CD14-positive monocyte (primary cell): ENCODE measurements around the gene CCR8. TPM values are rescaled to one million over a fixed set of nuclear protein-coding genes. Genes with fewer than 3 reads are reported as not detected.

ENCODE experiments used
- DNase-seq, 3 donors: peaks; one replicate each; pipeline ENCODE4 v3.0.0-alpha.2; 2011 to 2022
- H2AFZ ChIP-seq: 2 replicates; pipeline ENCODE4 v1.6.0; 2012; ENCODE audit warnings: mild to moderate bottlenecking, low read depth, low read length, inconsistent platforms; ENCODE audit not compliant: insufficient read depth, poor library complexity, severe bottlenecking
- H3K27ac ChIP-seq, 2 donors: 1 replicate in 1 of 2; 2 replicates in 1 of 2; pipeline ENCODE4 v1.5.1; 2012 to 2013; ENCODE audit warnings: low read length in 2 of 2, control low read depth in 1 of 2, inconsistent platforms in 1 of 2, low read depth in 1 of 2, mild to moderate bottlenecking in 1 of 2
- H3K27me3 ChIP-seq, 2 donors: one replicate each; pipeline versions ENCODE4 v1.6.0 to v1.6.1; 2011 to 2013; ENCODE audit warnings: low read length in 2 of 2; ENCODE audit not compliant: control insufficient read depth in 2 of 2, insufficient read depth in 2 of 2
- H3K36me3 ChIP-seq, 2 donors: replicated peaks in 1 of 2; 1 replicate in 1 of 2; 2 replicates in 1 of 2; pipeline versions ENCODE4 v1.5.1 to v1.6.1; 2012 to 2013; ENCODE audit warnings: low read length in 2 of 2, control low read depth in 1 of 2, inconsistent platforms in 1 of 2, mild to moderate bottlenecking in 1 of 2; ENCODE audit not compliant: insufficient read depth in 2 of 2, control insufficient read depth in 1 of 2
- H3K4me1 ChIP-seq, 2 donors: 1 replicate in 1 of 2; 2 replicates in 1 of 2; pipeline versions ENCODE4 v1.5.1 to v1.6.1; 2012 to 2013; ENCODE audit warnings: low read length in 2 of 2, control low read depth in 1 of 2, inconsistent platforms in 1 of 2, mild to moderate bottlenecking in 1 of 2, moderate library complexity in 1 of 2; ENCODE audit not compliant: insufficient read depth in 2 of 2, control insufficient read depth in 1 of 2
- H3K4me2 ChIP-seq: replicated peaks from 2 replicates; pipeline ENCODE3; 2012; ENCODE audit warnings: low read length, moderate library complexity, mild to moderate bottlenecking; ENCODE audit not compliant: poor library complexity, severe bottlenecking; ENCODE audit errors: extremely low read depth
- H3K4me3 ChIP-seq, 3 experiments: fragments of 200-600 bp in 1 of 3; sonication (generic) in 1 of 3; replicated peaks in 1 of 3; 1 replicate in 2 of 3; 2 replicates in 1 of 3; pipeline ENCODE4 v1.5.1; 2011 to 2013; ENCODE audit warnings: low read length in 3 of 3, mild to moderate bottlenecking in 3 of 3, control low read depth in 2 of 3, low read depth in 2 of 3, inconsistent platforms in 1 of 3, moderate library complexity in 1 of 3
- H3K79me2 ChIP-seq: 2 replicates; pipeline ENCODE4 v1.6.0; 2012; ENCODE audit warnings: mild to moderate bottlenecking, control low read depth, inconsistent platforms, low read length, moderate library complexity; ENCODE audit not compliant: insufficient read depth
- H3K9ac ChIP-seq: 2 replicates; pipeline ENCODE4 v1.6.0; 2017; ENCODE audit warnings: low read length, mild to moderate bottlenecking; ENCODE audit not compliant: insufficient read depth, poor library complexity, severe bottlenecking
- H3K9me3 ChIP-seq, 2 donors: replicated peaks in 1 of 2; 1 replicate in 1 of 2; 2 replicates in 1 of 2; pipeline versions ENCODE4 v1.5.1 to v1.6.1; 2012 to 2013; ENCODE audit warnings: low read length in 2 of 2, control low read depth in 1 of 2; ENCODE audit not compliant: control insufficient read depth in 1 of 2, insufficient read depth in 1 of 2
- H4K20me1 ChIP-seq: 2 replicates; pipeline ENCODE4 v1.6.0; 2012; ENCODE audit warnings: mild to moderate bottlenecking, low read length, control low read depth, moderate library complexity; ENCODE audit not compliant: insufficient read depth
- H3K27ac Mint-ChIP-seq, 7 donors: one replicate each; pipeline ENCODE4 v1.8.0; 2020; ENCODE audit warnings: mild to moderate bottlenecking in 7 of 7, mixed read lengths in 7 of 7, moderate library complexity in 6 of 7, inconsistent platforms in 2 of 7
- H3K27me3 Mint-ChIP-seq, 3 donors: one replicate each; pipeline ENCODE4 v1.8.0; 2021 to 2022; ENCODE audit warnings: low read depth in 3 of 3, mild to moderate bottlenecking in 3 of 3, mixed read lengths in 3 of 3, moderate library complexity in 3 of 3, inconsistent platforms in 1 of 3
- H3K36me3 Mint-ChIP-seq, 2 donors: one replicate each; pipeline ENCODE4 v1.8.0; 2020; ENCODE audit warnings: mixed read lengths in 2 of 2, inconsistent platforms in 1 of 2, mild to moderate bottlenecking in 1 of 2
- H3K4me1 Mint-ChIP-seq: one replicate; pipeline ENCODE4 v1.8.0; 2020; ENCODE audit warnings: mild to moderate bottlenecking, mixed read lengths
- H3K4me3 Mint-ChIP-seq, 2 donors: one replicate each; pipeline ENCODE4 v1.8.0; 2020; ENCODE audit warnings: mild to moderate bottlenecking in 2 of 2, mixed read lengths in 2 of 2, moderate library complexity in 1 of 2
- H3K9me3 Mint-ChIP-seq, 7 donors: one replicate each; pipeline ENCODE4 v1.8.0; 2020 to 2022; ENCODE audit warnings: mixed read lengths in 7 of 7, mild to moderate bottlenecking in 6 of 7, moderate library complexity in 6 of 7, inconsistent platforms in 2 of 7
- WGBS: methylation state at CpG from one replicate; pipeline ENCODE4 v1.1.5; 2013; ENCODE audit warnings: missing lambda C conversion rate; ENCODE audit not compliant: insufficient coverage; 5-methylcytosine and 5-hydroxymethylcytosine counted together
- intact Hi-C, 2 donors: fragments of 100-400 bp; cut with micrococcal nuclease; formaldehyde crosslinking; loops; one replicate each; pipeline versions ENCODE4 v1.15.0 to v1.15.1; 2023
- polyA plus RNA-seq, 3 donors: library from polyadenylated mRNA; depleted of rRNA in 1 of 3; unstranded in 2 of 3; stranded (reverse) in 1 of 3; fragments of 300-500 nt in 2 of 3; fragments of >200 nt in 1 of 3; fragmentation: Illumina TruSeq in 2 of 3; gene quantifications; 1 replicate in 2 of 3; 2 replicates in 1 of 3; pipeline ENCODE4 v1.2.3, GENCODE V29; 2012 to 2021
- TF ChIP-seq, protein P1 (sequence below): fragments of 200-600 bp; IDR thresholded peaks from one replicate; pipeline ENCODE4 v1.8.0; 2022; ENCODE audit warnings: antibody characterized with exemption, mild to moderate bottlenecking

CCR8 gene
- polyA plus RNA-seq, 3 donors = not detected

- H3K27ac Mint-ChIP-seq = no peak overlapping the region
- H3K79me2 ChIP-seq = no peaks in the 10 kb centered on the region
- H3K4me3 ChIP-seq = no peak overlapping the region
- peaks cover 0 to 6% (median 4%) of the 10 kb centered on the region in 3 donors for H3K27me3 Mint-ChIP-seq
- intact Hi-C loops = no loop called here
- H3K27me3 ChIP-seq = no peaks in the 10 kb centered on the region
- no peak overlapping the region for H3K27ac ChIP-seq
- H2AFZ ChIP-seq = no peak overlapping the region
- H3K4me1 Mint-ChIP-seq = no peaks in the 10 kb centered on the region
- H3K4me1 ChIP-seq = no peaks in the 10 kb centered on the region
- TF ChIP-seq, protein P1, sequence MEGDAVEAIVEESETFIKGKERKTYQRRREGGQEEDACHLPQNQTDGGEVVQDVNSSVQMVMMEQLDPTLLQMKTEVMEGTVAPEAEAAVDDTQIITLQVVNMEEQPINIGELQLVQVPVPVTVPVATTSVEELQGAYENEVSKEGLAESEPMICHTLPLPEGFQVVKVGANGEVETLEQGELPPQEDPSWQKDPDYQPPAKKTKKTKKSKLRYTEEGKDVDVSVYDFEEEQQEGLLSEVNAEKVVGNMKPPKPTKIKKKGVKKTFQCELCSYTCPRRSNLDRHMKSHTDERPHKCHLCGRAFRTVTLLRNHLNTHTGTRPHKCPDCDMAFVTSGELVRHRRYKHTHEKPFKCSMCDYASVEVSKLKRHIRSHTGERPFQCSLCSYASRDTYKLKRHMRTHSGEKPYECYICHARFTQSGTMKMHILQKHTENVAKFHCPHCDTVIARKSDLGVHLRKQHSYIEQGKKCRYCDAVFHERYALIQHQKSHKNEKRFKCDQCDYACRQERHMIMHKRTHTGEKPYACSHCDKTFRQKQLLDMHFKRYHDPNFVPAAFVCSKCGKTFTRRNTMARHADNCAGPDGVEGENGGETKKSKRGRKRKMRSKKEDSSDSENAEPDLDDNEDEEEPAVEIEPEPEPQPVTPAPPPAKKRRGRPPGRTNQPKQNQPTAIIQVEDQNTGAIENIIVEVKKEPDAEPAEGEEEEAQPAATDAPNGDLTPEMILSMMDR = no peak
- H3K4me3 Mint-ChIP-seq = no peak overlapping the region
- H3K9me3 Mint-ChIP-seq = peaks cover 4 to 18% (median 12%) of the 10 kb centered on the region in 7 donors
- H3K36me3 Mint-ChIP-seq = no peaks in the 10 kb centered on the region
- no peaks in the 10 kb centered on the region for H3K9me3 ChIP-seq
- H4K20me1 ChIP-seq = no peaks in the 10 kb centered on the region
- H3K9ac ChIP-seq = no peak overlapping the region
- DNase-seq = no peak
- H3K4me2 ChIP-seq = no peak overlapping the region
- no peaks in the 10 kb centered on the region for H3K36me3 ChIP-seq
These were observed 43.3 kb downstream of the CCR8 start for GRCh38 chr3:39372833-39373232.

DNA sequence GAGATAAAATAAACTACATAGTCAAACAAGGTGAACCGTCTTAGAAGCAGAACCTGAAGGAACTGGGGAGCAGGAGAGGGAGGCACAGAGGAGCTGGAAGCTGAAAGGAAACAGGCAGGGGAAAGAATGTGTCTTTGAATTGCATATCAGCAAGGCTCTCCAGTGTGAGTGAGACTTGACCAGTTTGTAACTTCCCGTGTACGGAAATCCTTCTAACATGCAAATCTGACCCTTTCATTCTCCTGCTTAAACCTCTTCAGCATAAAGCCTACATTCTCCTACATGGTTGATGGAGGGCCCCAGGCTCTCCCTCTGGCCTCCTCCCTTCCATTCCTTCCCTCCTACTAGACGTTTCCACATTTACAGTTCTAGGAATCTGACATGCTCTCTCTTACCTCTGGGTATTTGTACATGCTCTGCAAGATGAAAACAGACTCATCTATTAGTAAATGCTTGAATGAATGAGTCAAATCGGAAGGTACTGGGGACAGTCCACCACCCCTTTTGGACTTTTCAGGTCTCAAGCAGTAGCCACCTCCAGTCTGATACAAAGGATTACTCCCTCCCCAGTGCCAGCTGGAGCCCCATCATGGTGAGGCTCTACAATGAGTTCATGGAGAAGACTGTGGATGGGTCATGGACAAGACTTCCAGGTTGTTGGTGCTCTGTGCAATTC lies 47.6 kb downstream of the CCR8 start:
- Histone ChIP-seq H3K4me2 (no peak overlapping the region), H2AFZ (no peak overlapping the region)

More for the DNA sequence above, 47.6 kb downstream of the CCR8 start:
- WGBS = 86% methylated on average over 3 of the region's 5 CpGs
- Histone ChIP-seq H3K4me1 (no peaks in the 10 kb centered on the region), H3K79me2 (no peaks in the 10 kb centered on the region), H4K20me1 (no peaks in the 10 kb centered on the region), H3K27ac (no peak overlapping the region), H3K9me3 (no peaks in the 10 kb centered on the region), H3K36me3 (no peaks in the 10 kb centered on the region), H3K27me3 (no peaks in the 10 kb centered on the region), H3K4me3 (no peak overlapping the region), H3K9ac (no peak overlapping the region)
- peaks cover 3% of the 10 kb centered on the region for H3K4me1 Mint-ChIP-seq
- DNase-seq = no peak
- H3K4me3 Mint-ChIP-seq = no peak overlapping the region
- TF ChIP-seq, protein P1 = no peak
- peaks cover 0 to 4% (median 1%) of the 10 kb centered on the region in 7 donors for H3K9me3 Mint-ChIP-seq
- H3K36me3 Mint-ChIP-seq = no peaks in the 10 kb centered on the region
- H3K27me3 Mint-ChIP-seq = peaks cover 0 to 4% (median 2%) of the 10 kb centered on the region in 3 donors
- peak overlapping the region in 2 of 7 donors; percentile 19 to 60 for H3K27ac Mint-ChIP-seq
- intact Hi-C loops = no loop called here
